PC-3 (cell line): ENCODE measurements around the gene CIITA.

Source experiments
- EZH2phosphoT487 ChIP-seq: fragments of 300-600 bp; sonication (generic); IDR thresholded peaks from 2 replicates; pipeline ENCODE4 v1.6.1; 2018; ENCODE audit warnings: mild to moderate bottlenecking, antibody characterized with exemption, low read length, borderline replicate concordance
- TF ChIP-seq, protein P1 (sequence below): fragments of 300-600 bp; sonication (generic); conservative IDR thresholded peaks from 2 replicates; pipeline ENCODE4 v1.5.1; 2017; ENCODE audit warnings: antibody characterized with exemption, low read depth, mild to moderate bottlenecking, low read length

DNA sequence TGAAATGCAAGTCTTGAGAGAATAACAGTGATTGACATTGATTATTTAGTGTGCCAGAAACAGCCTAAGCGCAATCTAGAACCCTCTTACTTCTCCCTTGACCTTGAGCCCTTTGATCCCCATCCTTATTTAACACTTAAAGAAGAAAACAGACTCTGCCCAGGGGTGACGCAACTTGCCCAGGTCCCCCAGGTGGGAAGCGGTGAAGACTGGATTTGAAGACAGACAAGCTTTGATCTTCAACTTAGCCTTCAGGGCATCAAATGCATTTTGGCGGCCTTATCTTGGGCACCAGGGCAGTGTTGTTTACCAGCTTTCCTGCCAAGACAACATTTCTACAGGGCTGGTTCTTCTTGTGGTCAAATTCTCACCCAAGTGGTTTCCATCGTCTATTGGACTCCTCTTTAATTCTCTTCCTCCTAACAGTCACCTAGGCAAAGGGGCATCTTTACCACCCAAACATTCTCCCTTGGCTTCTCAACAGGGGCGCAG is 8.9 kb upstream of the CIITA start:
- TF ChIP-seq, protein P1, sequence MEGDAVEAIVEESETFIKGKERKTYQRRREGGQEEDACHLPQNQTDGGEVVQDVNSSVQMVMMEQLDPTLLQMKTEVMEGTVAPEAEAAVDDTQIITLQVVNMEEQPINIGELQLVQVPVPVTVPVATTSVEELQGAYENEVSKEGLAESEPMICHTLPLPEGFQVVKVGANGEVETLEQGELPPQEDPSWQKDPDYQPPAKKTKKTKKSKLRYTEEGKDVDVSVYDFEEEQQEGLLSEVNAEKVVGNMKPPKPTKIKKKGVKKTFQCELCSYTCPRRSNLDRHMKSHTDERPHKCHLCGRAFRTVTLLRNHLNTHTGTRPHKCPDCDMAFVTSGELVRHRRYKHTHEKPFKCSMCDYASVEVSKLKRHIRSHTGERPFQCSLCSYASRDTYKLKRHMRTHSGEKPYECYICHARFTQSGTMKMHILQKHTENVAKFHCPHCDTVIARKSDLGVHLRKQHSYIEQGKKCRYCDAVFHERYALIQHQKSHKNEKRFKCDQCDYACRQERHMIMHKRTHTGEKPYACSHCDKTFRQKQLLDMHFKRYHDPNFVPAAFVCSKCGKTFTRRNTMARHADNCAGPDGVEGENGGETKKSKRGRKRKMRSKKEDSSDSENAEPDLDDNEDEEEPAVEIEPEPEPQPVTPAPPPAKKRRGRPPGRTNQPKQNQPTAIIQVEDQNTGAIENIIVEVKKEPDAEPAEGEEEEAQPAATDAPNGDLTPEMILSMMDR: no peak
- no peak for TF ChIP-seq EZH2phosphoT487
